ENCODE measurements around the gene COASY. TPM values are rescaled to one million over a fixed set of nuclear protein-coding genes. Genes with fewer than 3 reads are reported as not detected.
A peak's percentile ranks its signal among the peaks of the same experiment; 100 is the strongest.
"Not testable (repeated sequence)": the region's sequence is repeated elsewhere in the genome, so short reads cannot be mapped to it uniquely, and the experiment has no call there.

Gene COASY
- total RNA-seq, 1 donor from 2014 or later, result 10.9 TPM

DNA sequence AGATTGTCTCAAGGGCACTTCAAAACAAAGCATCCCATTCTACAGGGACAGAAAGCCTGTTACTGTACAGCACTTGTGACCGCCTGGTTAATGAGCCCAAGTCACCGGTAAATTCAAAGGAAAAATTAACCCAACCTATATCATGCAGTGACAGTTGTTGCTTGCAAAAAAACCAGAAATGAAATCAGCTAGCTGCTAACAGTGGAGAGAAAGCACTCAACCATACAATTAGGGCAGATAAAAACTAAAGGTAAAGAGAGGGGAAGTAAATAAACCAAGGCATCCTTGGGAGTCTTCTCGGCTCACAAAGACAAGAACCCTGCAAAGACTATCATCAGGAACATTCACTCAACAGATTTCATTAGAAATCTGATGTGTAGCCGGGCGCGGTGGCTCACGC, 41.4 kb downstream of the COASY start:
- Histone ChIP-seq H3K36me3 (no peaks in the 10 kb centered on the region), H3K9me3 (no peaks in the 10 kb centered on the region), H3K4me3 (no peak overlapping the region), H3K27ac (no peak overlapping the region), H3K27me3 (no peaks in the 10 kb centered on the region), H3K4me1 (peaks cover 6 to 33% of the 10 kb centered on the region in 2 donors)
- TF ChIP-seq, protein P1, sequence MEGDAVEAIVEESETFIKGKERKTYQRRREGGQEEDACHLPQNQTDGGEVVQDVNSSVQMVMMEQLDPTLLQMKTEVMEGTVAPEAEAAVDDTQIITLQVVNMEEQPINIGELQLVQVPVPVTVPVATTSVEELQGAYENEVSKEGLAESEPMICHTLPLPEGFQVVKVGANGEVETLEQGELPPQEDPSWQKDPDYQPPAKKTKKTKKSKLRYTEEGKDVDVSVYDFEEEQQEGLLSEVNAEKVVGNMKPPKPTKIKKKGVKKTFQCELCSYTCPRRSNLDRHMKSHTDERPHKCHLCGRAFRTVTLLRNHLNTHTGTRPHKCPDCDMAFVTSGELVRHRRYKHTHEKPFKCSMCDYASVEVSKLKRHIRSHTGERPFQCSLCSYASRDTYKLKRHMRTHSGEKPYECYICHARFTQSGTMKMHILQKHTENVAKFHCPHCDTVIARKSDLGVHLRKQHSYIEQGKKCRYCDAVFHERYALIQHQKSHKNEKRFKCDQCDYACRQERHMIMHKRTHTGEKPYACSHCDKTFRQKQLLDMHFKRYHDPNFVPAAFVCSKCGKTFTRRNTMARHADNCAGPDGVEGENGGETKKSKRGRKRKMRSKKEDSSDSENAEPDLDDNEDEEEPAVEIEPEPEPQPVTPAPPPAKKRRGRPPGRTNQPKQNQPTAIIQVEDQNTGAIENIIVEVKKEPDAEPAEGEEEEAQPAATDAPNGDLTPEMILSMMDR (IDR thresholded peaks at IDR 0.05), result no peak
- intact Hi-C loops (cut with DNase I), result no loop called here
- DNase-seq (ENCODE audit: low spot score in 2 of 2), result no peak

DNA sequence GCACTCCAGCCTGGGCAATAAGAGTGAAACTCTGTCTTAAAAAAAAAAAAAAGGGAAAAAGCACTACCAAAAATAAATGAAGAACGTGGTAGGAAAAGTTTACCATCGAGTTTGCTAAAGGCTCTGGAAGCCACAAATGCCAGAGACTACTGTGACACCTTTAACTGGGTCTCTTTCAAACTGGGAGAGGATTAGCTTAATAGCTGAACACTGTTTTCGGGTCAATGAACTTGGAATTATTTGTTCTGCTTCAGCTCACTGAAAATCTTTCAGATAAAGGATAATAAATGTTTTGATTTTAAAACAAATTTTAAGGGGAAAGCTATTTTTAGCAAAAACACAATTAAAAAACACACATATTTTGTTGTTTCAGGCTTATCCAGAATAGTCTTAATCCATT, 45.8 kb downstream of the COASY start:
- TF ChIP-seq, protein P1 (IDR thresholded peaks at IDR 0.05), result no peak
- H3K9me3 ChIP-seq, result no peaks in the 10 kb centered on the region
- intact Hi-C loops (cut with DNase I), result no loop called here
- no peak for DNase-seq (ENCODE audit: low spot score in 2 of 2)
- peaks cover 0 to 3% of the 10 kb centered on the region in 2 donors for H3K36me3 ChIP-seq
- peak overlapping the region; percentile 76 to 79 for H3K4me3 ChIP-seq
- H3K27me3 ChIP-seq, result no peaks in the 10 kb centered on the region
- H3K4me1 ChIP-seq, result peaks cover 6 to 29% of the 10 kb centered on the region in 2 donors
- no peak overlapping the region for H3K27ac ChIP-seq

DNA sequence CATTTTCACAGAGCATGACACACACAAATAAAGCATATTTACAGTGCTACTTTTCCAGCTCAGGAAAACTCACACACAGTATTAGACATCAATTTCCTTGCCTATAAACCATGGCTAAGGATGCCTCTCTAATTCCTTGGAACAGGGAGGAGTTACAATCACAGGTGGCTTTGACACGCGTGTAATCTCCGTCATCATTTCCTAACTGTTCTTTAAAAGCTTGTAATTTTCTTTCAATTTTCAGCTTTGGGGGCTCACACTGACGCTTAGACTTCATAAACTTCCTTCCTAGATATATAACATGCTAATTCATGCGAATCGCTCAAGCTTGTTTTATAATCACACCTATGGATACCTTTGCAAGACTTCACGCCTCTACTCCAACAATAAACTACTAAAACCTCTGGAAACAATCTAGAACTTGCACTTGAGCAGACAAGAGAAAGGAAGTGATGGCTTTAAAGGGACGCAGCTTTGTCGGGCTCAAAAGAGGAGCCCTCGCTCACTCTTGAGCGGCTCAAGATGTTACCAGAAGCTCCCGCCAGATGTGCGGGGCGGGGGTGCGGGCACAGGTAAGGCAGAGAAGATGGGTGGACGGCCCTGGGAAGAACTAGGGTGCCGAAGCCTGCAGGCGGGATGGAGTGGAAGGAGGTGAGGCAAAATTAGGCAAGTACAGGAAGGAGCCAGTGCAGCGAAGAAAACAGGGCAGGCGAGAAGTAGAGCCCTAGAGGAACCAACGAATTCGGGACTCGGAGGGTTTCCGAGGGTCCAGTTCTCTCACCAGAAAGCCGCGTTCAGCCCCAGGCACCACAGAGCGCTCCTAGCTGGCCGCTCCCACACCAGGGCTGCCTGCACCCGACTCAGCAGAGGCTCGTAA, 46.6 kb downstream of the COASY start:
- DNase-seq (ENCODE audit: low spot score in 2 of 2), result no peak
- intact Hi-C loops (cut with DNase I), result loop anchor here (1.0 kb wide), 2 partner anchors 51 to 70 kb away; partner anchors contain the start of gene TUBG2
- Histone ChIP-seq H3K4me3 (peak overlapping the region; percentile 76 to 79), H3K9me3 (no peaks in the 10 kb centered on the region), H3K4me1 (peaks cover 6 to 29% of the 10 kb centered on the region in 2 donors), H3K27me3 (no peaks in the 10 kb centered on the region), H3K36me3 (peaks cover 7 to 9% of the 10 kb centered on the region in 2 donors), H3K27ac (peak overlapping the region; percentile 89 to 92)
- TF ChIP-seq, protein P1 (IDR thresholded peaks at IDR 0.05), result no peak

DNA sequence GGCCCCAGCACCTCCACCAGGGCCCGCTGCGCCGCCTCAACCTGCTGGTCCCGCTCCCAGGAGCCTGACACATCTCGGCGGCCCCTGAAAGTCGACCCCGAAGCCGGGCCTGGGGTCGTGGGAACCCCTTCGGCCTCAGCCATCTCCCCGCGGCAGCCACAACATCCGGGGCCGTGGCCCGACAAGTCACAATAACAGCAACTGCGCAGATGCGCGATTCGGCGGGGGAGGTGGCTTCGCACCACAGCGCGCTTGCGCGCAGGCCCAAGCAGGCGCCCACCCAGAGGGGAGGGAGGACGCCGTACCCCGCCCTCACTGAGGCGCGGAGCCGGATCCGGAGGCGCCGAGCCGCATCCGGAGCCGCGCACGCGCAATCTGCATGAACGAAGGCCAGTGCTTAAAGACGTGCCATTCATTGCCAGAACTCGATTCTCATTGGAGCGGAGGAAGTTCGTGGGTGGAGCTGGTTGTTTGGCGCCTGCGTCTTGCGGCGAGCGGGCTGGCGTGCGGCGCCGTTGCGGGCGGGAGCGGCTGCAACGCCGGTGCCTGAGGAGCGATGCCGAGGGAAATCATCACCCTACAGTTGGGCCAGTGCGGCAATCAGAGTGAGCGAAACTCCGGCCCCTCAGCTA, 47.4 kb downstream of the COASY start, which contains the start of the genes RETREG3 and TUBG1:
Gene RETREG3, minus strand, starts transcription at position 193 of the 632 bp plus-strand sequence. Its CDS starts 50 bp downstream, at position 143.
Gene TUBG1, plus strand, starts transcription at position 502 of the 632 bp plus-strand sequence. Its CDS starts 55 bp downstream, at position 557.
- Histone ChIP-seq H3K27ac (peak within 1 kb of the TSS; percentile 89 to 92), H3K4me3 (peak within 1 kb of the TSS; percentile 76 to 79), H3K36me3 (peaks cover 15 to 17% of the 10 kb centered on the region in 2 donors), H3K27me3 (no peaks in the 10 kb centered on the region), H3K4me1 (peaks cover 6 to 29% of the 10 kb centered on the region in 2 donors), H3K9me3 (no peaks in the 10 kb centered on the region)
- TF ChIP-seq, protein P1 (IDR thresholded peaks at IDR 0.05), result peak; percentile 41 to 55 (median 42)
- intact Hi-C loops (cut with DNase I), result loop anchor here (1.0 kb wide), 2 partner anchors 50 to 69 kb away; partner anchors contain the start of gene TUBG2
- DNase-seq (ENCODE audit: low spot score in 2 of 2), result peak; percentile 95 to 99

DNA sequence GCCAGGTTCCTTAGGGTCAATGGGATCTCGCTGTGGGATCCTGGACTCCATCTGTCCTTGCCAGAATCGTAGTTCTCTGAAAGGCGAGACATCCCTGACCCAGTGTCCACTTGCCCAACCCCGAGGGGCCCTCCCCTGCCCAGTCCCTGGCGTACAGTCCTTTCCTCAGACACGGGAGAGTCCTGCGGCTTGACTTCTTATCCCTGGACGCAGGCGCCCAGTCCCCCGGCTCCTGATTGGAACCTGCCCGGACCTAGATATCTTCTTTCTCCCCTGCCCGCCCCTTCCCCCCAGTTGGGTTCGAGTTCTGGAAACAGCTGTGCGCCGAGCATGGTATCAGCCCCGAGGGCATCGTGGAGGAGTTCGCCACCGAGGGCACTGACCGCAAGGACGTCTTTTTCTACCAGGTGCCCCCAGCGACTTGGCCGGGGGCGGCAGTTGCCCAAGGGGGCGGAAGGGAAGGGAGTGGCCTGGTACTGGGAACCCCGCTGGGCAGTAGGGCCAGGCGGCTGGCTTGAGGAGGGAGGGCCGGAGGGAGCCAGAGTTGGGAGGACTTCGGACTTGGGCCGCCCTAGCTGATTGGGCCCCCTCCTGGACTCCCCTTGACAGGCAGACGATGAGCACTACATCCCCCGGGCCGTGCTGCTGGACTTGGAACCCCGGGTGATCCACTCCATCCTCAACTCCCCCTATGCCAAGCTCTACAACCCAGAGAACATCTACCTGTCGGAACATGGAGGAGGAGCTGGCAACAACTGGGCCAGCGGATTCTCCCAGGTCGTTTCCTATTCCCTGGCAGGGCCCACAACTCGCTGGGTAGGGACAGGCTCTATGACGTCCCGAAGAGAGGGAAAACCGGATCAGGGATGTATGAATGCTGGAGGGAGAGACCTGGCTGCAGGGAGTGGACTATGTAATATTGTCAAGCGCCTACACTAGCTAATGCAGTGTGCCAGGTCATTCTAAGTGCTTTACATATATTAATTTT, 48.2 kb downstream of the COASY start:
- intact Hi-C loops (cut with DNase I), result loop anchor here (1.0 kb wide), 2 partner anchors 49 to 68 kb away; partner anchors contain the start of gene TUBG2
- H3K27ac ChIP-seq, result peak overlapping the region; percentile 60 to 71

More for the DNA sequence above, 48.2 kb downstream of the COASY start:
- H3K27me3 ChIP-seq; H3K9me3 ChIP-seq; DNase-seq (ENCODE audit: low spot score in 2 of 2): not testable (repeated sequence)
- Histone ChIP-seq H3K36me3 (peaks cover 23 to 25% of the 10 kb centered on the region in 2 donors), H3K4me1 (peaks cover 6 to 29% of the 10 kb centered on the region in 2 donors), H3K4me3 (peak overlapping the region; percentile 76 to 79)

Data from ascending aorta (tissue), 2 donors.